Progenitor cell of endocrine pancreas (in vitro differentiated cells): Measurements from ENCODE around the gene TLE2. TPM values are rescaled to one million over a fixed set of nuclear protein-coding genes. Genes with fewer than 3 reads are reported as not detected.
A peak's percentile ranks its signal among the peaks of the same experiment; 100 is the strongest.

ENCODE experiments used
- DNase-seq: peaks from one replicate; pipeline ENCODE4 v3.0.0; 2021; ENCODE audit warnings: low spot score; ENCODE audit not compliant: unreplicated experiment
- H3K27ac Mint-ChIP-seq: 2 replicates; pipeline ENCODE4 v1.8.0; 2021; ENCODE audit warnings: mild to moderate bottlenecking, moderate library complexity, mixed read lengths
- H3K27me3 Mint-ChIP-seq: 2 replicates; pipeline ENCODE4 v1.8.0; 2021; ENCODE audit warnings: mixed read lengths
- H3K36me3 Mint-ChIP-seq: 2 replicates; pipeline ENCODE4 v1.8.0; 2022; ENCODE audit warnings: mixed read lengths; ENCODE audit not compliant: insufficient read depth
- H3K4me1 Mint-ChIP-seq: 2 replicates; pipeline ENCODE4 v1.8.0; 2021; ENCODE audit warnings: low read depth, mixed read lengths
- H3K4me3 Mint-ChIP-seq: 2 replicates; pipeline ENCODE4 v1.8.0; 2021; ENCODE audit warnings: low read depth, mild to moderate bottlenecking, moderate library complexity, mixed read lengths
- H3K9me3 Mint-ChIP-seq: 2 replicates; pipeline ENCODE4 v1.8.0; 2021; ENCODE audit warnings: low read depth, mixed read lengths
- total RNA-seq: library from RNA; stranded (reverse); gene quantifications from 2 replicates; pipeline ENCODE4 v1.2.1, GENCODE V29; 2021
- TF ChIP-seq, protein P1 (sequence below): fragments of 200-600 bp; sonication (generic); IDR thresholded peaks from one replicate; pipeline ENCODE4 v1.5.0; 2021; ENCODE audit warnings: antibody characterized with exemption, mild to moderate bottlenecking; ENCODE audit not compliant: unreplicated experiment

The TLE2 gene
- total RNA-seq, 1 donor from 2014 or later, result 160 TPM

DNA sequence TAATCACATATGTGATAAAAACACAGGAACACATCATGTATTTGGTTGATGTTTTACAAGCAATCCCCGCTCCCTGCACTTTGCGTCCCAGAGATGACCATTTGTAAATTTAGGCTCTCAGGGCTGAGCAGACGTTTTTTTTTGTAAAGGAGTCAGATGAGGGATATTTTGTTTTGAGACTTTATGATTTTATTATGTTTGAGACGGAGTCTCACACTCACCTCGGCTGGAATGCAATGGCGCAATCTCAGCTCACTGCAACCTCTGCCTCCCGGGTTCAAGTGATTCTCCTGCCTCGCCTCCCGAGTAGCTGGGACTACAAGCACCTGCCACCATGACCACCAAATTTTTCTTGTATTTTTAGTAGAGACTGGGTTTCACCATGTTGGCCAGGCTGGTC is 50.3 kb downstream of the TLE2 start:
- no peak for DNase-seq
- Mint-ChIP-seq H3K4me1 (peaks cover 27% of the 10 kb centered on the region), H3K4me3 (no peak overlapping the region), H3K27ac (no peak overlapping the region), H3K27me3 (no peaks in the 10 kb centered on the region), H3K36me3 (no peaks in the 10 kb centered on the region), H3K9me3 (no peaks in the 10 kb centered on the region)
- TF ChIP-seq, protein P1, sequence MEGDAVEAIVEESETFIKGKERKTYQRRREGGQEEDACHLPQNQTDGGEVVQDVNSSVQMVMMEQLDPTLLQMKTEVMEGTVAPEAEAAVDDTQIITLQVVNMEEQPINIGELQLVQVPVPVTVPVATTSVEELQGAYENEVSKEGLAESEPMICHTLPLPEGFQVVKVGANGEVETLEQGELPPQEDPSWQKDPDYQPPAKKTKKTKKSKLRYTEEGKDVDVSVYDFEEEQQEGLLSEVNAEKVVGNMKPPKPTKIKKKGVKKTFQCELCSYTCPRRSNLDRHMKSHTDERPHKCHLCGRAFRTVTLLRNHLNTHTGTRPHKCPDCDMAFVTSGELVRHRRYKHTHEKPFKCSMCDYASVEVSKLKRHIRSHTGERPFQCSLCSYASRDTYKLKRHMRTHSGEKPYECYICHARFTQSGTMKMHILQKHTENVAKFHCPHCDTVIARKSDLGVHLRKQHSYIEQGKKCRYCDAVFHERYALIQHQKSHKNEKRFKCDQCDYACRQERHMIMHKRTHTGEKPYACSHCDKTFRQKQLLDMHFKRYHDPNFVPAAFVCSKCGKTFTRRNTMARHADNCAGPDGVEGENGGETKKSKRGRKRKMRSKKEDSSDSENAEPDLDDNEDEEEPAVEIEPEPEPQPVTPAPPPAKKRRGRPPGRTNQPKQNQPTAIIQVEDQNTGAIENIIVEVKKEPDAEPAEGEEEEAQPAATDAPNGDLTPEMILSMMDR, result no peak

DNA sequence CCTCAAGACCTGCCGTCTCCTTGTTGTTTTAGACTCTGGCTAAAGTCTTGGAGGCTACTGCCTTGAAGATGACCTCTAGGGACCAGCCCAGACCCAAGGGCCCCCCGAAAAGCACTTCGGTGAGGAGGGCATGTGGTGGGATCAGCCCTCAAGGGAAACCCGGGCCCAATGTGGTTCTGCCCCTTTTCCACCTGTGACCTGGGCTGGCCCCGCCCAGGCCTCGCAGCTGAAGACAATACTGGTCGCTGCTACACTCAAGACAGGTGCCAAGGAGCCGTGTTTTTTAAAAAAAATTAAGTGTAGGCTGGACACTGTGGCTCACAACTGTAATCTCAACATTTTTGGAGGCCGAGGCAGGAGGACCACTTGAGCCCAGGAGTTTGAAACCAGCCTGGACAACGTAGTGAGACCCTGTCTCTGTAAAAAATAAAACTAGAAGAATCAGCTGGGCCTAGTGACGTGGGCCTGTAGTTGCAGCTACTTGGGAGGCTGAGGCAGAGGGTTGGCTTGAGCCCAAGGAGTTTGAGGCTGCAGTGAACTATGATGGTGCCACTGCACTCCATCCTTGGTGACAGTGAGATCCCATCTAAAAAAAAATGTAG is 50.8 kb downstream of the TLE2 start:
- TF ChIP-seq, protein P1, result no peak
- Mint-ChIP-seq H3K4me1 (peaks cover 23% of the 10 kb centered on the region), H3K4me3 (no peak overlapping the region), H3K9me3 (no peaks in the 10 kb centered on the region), H3K27ac (no peak overlapping the region), H3K36me3 (no peaks in the 10 kb centered on the region), H3K27me3 (no peaks in the 10 kb centered on the region)
- DNase-seq, result no peak

DNA sequence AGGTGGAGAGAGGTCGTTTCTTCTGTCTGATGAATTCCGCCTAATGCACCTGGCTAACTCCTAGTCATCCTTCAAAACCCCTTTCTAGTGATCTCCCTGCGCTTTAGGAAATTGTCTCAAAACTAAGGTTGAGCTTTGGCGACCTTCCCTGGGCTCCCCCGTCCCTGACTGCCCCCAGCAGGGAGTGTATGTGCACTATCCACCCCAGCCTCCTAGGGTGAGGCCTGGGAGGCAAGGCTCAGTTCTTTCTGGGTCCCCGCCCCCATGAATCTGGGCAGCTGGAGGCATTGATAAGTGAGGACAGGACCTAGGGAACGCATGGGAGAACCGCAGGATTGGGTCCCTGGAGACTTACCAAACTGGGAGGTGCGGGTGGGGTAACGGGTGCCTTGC is 51.3 kb downstream of the TLE2 start:
- H3K27ac Mint-ChIP-seq, result peak overlapping the region; percentile 90
- no peaks in the 10 kb centered on the region for H3K36me3 Mint-ChIP-seq
- no peaks in the 10 kb centered on the region for H3K27me3 Mint-ChIP-seq
- H3K4me1 Mint-ChIP-seq, result peaks cover 20% of the 10 kb centered on the region
- H3K9me3 Mint-ChIP-seq, result no peaks in the 10 kb centered on the region
- H3K4me3 Mint-ChIP-seq, result peak overlapping the region; percentile 76
- no peak for DNase-seq
- TF ChIP-seq, protein P1, result no peak

DNA sequence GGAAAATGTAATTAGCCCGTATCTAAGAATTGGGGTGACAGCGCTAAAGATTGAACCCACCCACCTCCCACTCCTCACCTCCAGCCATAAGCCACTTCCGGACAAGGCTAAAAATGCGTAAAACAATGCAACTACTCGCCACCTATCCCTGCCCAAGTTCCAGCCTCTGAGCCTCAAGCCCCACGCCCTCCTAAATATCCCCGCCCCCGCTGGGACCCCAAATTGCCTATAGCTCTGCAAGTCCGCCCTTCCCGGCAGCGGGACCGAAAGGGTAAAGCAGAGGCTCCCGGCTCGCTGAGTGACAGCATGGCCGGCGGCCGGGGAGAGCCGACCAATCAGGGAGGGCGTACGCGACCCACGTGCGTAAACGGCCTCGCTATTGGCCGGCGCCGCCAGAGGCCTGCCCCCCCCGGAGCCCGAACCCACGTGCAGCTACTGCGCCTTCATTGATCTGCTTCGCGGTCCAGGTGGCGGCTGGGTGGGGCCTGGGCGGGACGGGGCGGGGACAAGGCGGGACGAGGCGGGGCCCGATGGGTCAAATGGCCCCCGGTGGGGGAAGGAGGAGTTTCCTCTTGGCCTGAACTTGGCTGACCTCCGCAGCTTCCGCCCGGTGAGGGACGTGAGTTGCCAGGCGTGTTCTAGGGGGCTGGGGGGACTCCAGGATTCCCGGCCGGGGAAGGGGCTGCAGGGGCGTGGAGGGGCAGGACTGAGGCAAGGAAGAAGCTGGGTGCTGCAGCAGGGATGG is 51.9 kb downstream of the TLE2 start, which contains the start of gene TLE6:
TLE6 (plus strand) TSS at position 564 of the 745 bp plus-strand sequence. CDS start 670 bp downstream, outside the sequence.
- Mint-ChIP-seq H3K9me3 (no peaks in the 10 kb centered on the region), H3K27ac (peak within 1 kb of the TSS; percentile 90), H3K4me1 (peaks cover 20% of the 10 kb centered on the region)

DNA sequence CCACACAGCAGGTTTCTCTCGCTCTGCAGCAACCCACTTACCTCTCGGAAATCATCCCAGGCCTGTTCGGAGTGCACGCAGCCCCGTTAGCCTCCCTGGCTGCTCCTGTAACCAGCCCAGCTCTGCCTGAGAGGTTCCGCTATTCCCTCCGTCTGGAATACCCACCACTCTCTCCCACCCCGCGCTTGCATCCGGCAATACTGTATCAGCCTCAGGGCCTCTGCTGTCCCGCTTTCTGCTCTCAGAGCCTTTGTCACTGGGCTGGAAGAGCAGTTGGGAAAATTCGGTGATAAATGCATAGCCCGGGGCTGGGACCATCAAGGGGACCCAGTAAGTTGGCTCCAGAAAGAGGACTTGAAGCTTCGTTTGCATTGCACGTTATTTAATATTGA is 52.5 kb downstream of the TLE2 start:
- Mint-ChIP-seq H3K36me3 (no peaks in the 10 kb centered on the region), H3K4me1 (peaks cover 17% of the 10 kb centered on the region), H3K4me3 (peak overlapping the region; percentile 76), H3K27me3 (no peaks in the 10 kb centered on the region), H3K27ac (peak overlapping the region; percentile 90), H3K9me3 (no peaks in the 10 kb centered on the region)
- DNase-seq, result no peak
- TF ChIP-seq, protein P1, result no peak

More for the DNA sequence above, 51.9 kb downstream of the TLE2 start, which contains the start of gene TLE6:
- Mint-ChIP-seq H3K27me3 (no peaks in the 10 kb centered on the region), H3K4me3 (peak within 1 kb of the TSS; percentile 76), H3K36me3 (no peaks in the 10 kb centered on the region)
- DNase-seq, result peak; percentile 99
- TF ChIP-seq, protein P1, result no peak
